ENCODE measurements around the gene BSG.

DNA sequence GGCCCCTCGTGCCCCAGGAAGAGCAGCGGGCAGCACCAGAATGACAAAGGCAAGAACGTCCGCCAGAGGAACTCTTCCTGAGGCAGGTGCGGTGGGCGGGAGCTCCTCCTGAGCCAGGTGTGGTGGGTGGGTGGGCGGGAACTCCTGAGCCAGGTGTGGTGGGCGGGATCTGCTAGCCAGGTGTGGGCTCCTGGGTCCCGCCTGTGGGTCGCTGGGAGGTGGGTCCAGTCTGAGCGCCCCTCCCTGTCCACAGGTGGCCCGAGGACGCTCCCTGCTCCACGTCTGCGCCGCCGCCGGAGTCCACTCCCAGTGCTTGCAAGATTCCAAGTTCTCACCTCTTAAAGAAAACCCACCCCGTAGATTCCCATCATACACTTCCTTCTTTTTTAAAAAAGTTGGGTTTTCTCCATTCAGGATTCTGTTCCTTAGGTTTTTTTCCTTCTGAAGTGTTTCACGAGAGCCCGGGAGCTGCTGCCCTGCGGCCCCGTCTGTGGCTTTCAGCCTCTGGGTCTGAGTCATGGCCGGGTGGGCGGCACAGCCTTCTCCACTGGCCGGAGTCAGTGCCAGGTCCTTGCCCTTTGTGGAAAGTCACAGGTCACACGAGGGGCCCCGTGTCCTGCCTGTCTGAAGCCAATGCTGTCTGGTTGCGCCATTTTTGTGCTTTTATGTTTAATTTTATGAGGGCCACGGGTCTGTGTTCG, 10.3 kb downstream of the BSG start:
- TF ChIP-seq, protein P1, sequence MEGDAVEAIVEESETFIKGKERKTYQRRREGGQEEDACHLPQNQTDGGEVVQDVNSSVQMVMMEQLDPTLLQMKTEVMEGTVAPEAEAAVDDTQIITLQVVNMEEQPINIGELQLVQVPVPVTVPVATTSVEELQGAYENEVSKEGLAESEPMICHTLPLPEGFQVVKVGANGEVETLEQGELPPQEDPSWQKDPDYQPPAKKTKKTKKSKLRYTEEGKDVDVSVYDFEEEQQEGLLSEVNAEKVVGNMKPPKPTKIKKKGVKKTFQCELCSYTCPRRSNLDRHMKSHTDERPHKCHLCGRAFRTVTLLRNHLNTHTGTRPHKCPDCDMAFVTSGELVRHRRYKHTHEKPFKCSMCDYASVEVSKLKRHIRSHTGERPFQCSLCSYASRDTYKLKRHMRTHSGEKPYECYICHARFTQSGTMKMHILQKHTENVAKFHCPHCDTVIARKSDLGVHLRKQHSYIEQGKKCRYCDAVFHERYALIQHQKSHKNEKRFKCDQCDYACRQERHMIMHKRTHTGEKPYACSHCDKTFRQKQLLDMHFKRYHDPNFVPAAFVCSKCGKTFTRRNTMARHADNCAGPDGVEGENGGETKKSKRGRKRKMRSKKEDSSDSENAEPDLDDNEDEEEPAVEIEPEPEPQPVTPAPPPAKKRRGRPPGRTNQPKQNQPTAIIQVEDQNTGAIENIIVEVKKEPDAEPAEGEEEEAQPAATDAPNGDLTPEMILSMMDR (IDR thresholded peaks at IDR 0.05), result no peak
- TF ChIP-seq POLR2AphosphoS5 (IDR thresholded peaks at IDR 0.05) (no peak), POLR2A (IDR thresholded peaks at IDR 0.05; ENCODE audit: low read depth) (no peak), EP300 (IDR thresholded peaks at IDR 0.05) (no peak)

All from esophagus muscularis mucosa (tissue), 4 donors.